Type B pancreatic cell (in vitro differentiated cells): ENCODE results near the gene COL5A2. TPM values are rescaled to one million over a fixed set of nuclear protein-coding genes. Genes with fewer than 3 reads are reported as not detected.

Experiments used
- DNase-seq: peaks from one replicate; pipeline ENCODE4 v3.0.0; 2021; ENCODE audit warnings: mixed read lengths; ENCODE audit not compliant: unreplicated experiment; ENCODE audit errors: extremely low spot score
- H3K27ac Mint-ChIP-seq: 2 replicates; pipeline ENCODE4 v1.8.0; 2021; ENCODE audit warnings: mild to moderate bottlenecking, mixed read lengths
- H3K27me3 Mint-ChIP-seq: 2 replicates; pipeline ENCODE4 v1.8.0; 2021; ENCODE audit warnings: mixed read lengths
- H3K36me3 Mint-ChIP-seq: 2 replicates; pipeline ENCODE4 v1.8.0; 2021; ENCODE audit warnings: mixed read lengths
- H3K4me1 Mint-ChIP-seq: one replicate; pipeline ENCODE4 v1.8.0; 2021; ENCODE audit warnings: mixed read lengths; ENCODE audit not compliant: unreplicated experiment
- H3K4me3 Mint-ChIP-seq: 2 replicates; pipeline ENCODE4 v1.8.0; 2021; ENCODE audit warnings: mild to moderate bottlenecking, mixed read lengths
- H3K9me3 Mint-ChIP-seq: 2 replicates; pipeline ENCODE4 v1.8.0; 2021; ENCODE audit warnings: mixed read lengths
- total RNA-seq: library from RNA; stranded (reverse); gene quantifications from 2 replicates; pipeline ENCODE4 v1.2.1, GENCODE V29; 2021; ENCODE audit warnings: low replicate concordance
- TF ChIP-seq, protein P1 (sequence below): fragments of 200-600 bp; sonication (generic); conservative IDR thresholded peaks from 2 replicates; pipeline ENCODE4 v1.5.0; 2021; ENCODE audit warnings: antibody characterized with exemption, mild to moderate bottlenecking

COL5A2 gene
- total RNA-seq, 1 donor from 2014 or later: 137 TPM

DNA sequence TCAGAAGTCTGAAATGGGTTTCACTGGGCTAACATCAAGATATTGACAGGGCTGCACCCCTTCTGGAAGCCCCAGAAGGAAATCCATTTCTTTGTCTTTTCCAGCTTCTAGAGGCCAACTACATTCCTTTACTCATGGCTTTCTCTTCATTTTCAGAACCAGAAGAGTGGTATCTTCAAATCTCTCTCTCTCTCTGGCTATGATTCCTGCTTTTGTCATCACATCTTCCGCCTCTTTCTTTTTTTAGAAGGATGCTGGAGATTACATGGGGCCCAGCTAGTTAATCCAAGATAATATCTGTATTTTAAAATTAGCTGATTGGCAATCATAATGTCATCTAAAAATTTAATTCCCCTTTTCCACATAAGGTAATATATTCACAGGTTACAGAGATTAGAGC is 23.8 kb downstream of the COL5A2 start:
- Mint-ChIP-seq H3K9me3 (no peaks in the 10 kb centered on the region), H3K27ac (no peak overlapping the region), H3K4me3 (no peak overlapping the region), H3K36me3 (peaks cover 9% of the 10 kb centered on the region), H3K27me3 (no peaks in the 10 kb centered on the region), H3K4me1 (peaks cover 21% of the 10 kb centered on the region)
- TF ChIP-seq, protein P1, sequence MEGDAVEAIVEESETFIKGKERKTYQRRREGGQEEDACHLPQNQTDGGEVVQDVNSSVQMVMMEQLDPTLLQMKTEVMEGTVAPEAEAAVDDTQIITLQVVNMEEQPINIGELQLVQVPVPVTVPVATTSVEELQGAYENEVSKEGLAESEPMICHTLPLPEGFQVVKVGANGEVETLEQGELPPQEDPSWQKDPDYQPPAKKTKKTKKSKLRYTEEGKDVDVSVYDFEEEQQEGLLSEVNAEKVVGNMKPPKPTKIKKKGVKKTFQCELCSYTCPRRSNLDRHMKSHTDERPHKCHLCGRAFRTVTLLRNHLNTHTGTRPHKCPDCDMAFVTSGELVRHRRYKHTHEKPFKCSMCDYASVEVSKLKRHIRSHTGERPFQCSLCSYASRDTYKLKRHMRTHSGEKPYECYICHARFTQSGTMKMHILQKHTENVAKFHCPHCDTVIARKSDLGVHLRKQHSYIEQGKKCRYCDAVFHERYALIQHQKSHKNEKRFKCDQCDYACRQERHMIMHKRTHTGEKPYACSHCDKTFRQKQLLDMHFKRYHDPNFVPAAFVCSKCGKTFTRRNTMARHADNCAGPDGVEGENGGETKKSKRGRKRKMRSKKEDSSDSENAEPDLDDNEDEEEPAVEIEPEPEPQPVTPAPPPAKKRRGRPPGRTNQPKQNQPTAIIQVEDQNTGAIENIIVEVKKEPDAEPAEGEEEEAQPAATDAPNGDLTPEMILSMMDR: no peak
- no peak for DNase-seq

DNA sequence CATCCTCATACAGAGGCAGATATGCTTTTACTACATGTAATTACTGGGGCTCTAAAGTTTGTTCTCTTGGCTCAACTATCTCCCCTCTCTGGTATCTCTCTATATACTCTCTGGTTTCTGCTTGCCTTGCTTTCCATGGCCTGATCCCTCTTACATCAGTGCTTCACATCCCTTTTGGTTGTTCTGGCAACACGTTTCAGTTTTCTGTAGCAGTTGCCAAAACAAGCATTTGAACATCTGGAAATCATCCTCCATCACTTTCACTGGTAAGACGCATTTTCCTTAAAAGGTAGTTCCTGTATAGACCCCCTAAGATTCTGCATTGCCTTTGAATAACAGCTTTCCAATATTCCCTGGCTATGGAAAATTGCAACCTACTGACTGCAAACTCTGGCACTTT is 25.9 kb downstream of the COL5A2 start:
- TF ChIP-seq, protein P1: no peak
- DNase-seq: no peak
- no peak overlapping the region for H3K4me3 Mint-ChIP-seq
- peaks cover 16% of the 10 kb centered on the region for H3K4me1 Mint-ChIP-seq
- H3K27me3 Mint-ChIP-seq: no peaks in the 10 kb centered on the region
- peaks cover 9% of the 10 kb centered on the region for H3K36me3 Mint-ChIP-seq
- no peak overlapping the region for H3K27ac Mint-ChIP-seq
- no peaks in the 10 kb centered on the region for H3K9me3 Mint-ChIP-seq

DNA sequence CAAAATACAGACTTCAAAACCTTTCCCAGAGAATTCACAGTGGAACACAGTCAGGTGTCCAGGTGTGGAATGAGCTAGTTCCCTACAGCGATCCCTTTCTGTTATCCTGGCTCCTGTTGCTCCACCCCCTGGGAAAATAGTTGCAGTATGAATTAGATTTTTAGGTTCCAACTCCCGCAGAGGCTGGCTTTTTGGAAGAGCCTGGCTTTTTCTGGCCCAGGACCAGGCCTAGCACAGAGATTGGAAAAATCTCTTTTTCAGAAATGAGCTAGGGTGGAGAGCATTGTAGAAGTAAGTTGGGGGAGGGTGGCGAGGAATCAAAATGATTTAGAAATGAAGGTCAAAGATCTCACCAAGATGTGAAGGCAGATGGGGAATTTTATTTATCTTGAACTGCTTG is 27.1 kb downstream of the COL5A2 start:
- H3K4me1 Mint-ChIP-seq: peaks cover 14% of the 10 kb centered on the region
- TF ChIP-seq, protein P1: no peak
- no peaks in the 10 kb centered on the region for H3K9me3 Mint-ChIP-seq
- no peak for DNase-seq
- H3K27ac Mint-ChIP-seq: no peak overlapping the region
- H3K27me3 Mint-ChIP-seq: no peaks in the 10 kb centered on the region
- H3K36me3 Mint-ChIP-seq: peaks cover 9% of the 10 kb centered on the region
- H3K4me3 Mint-ChIP-seq: no peak overlapping the region

DNA sequence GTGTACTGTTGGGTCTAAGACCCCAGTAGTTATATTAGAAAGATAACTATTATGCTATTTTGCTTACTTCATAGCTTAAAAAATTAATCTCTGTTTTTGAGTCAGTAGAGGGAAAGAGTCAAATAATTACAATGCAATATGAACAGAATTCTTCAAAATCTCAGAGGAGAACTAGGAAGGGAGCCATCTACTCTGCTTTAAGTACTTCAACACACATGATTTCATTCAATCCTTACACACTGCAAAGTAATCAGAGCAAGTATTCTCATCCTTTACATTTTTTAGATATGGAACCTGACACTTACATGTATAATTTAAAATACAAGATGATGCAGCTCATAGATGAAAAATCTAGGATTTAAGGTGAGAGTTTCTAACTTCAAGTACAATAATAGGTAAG is 27.7 kb downstream of the COL5A2 start:
- H3K4me3 Mint-ChIP-seq: no peak overlapping the region
- H3K36me3 Mint-ChIP-seq: peaks cover 9% of the 10 kb centered on the region
- TF ChIP-seq, protein P1: no peak
- H3K4me1 Mint-ChIP-seq: peaks cover 14% of the 10 kb centered on the region
- no peak for DNase-seq
- H3K27me3 Mint-ChIP-seq: no peaks in the 10 kb centered on the region
- no peak overlapping the region for H3K27ac Mint-ChIP-seq
- H3K9me3 Mint-ChIP-seq: no peaks in the 10 kb centered on the region

DNA sequence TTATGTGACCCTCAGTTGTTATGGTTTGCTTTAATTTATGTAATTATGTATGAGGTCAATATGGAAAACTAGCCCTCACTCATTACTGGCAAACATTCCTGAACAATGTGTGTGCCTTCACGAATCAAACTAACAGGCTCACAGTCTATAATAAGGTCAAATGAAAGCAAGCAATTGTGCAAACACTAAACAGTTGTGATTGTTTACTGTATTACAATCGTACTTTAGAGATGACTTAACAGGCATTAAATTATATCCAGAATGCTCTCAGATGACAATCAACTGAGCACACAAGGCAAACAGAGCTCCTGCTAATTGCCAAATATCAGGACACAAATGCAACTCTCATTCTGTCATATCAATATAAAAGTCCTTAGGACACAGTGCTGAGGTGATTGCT is 29.5 kb downstream of the COL5A2 start:
- TF ChIP-seq, protein P1: no peak
- Mint-ChIP-seq H3K27me3 (no peaks in the 10 kb centered on the region), H3K4me1 (peaks cover 14% of the 10 kb centered on the region), H3K36me3 (peaks cover 9% of the 10 kb centered on the region), H3K9me3 (no peaks in the 10 kb centered on the region), H3K4me3 (no peak overlapping the region), H3K27ac (no peak overlapping the region)
- DNase-seq: no peak

DNA sequence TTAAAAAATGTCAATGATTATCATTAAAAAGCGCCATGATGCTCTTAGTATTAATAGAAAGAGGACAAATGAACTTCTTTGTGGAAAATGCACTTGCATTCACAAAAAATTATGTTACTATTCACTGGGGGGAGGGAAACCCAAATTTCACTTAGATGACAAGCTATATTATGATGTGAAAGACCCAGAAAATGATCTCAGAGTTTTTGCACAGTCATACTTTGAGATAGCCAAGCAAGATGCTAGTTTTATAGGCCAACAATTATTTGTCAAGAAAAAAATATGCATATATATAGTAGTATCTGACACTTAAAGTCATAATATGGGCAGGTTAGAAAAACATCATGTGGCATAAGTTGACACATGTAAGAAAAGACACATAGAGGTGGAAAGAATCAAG is 31.6 kb downstream of the COL5A2 start:
- peaks cover 4% of the 10 kb centered on the region for H3K36me3 Mint-ChIP-seq
- TF ChIP-seq, protein P1: no peak
- no peak overlapping the region for H3K4me3 Mint-ChIP-seq
- no peaks in the 10 kb centered on the region for H3K27me3 Mint-ChIP-seq
- peaks cover 15% of the 10 kb centered on the region for H3K4me1 Mint-ChIP-seq
- no peak for DNase-seq
- no peak overlapping the region for H3K27ac Mint-ChIP-seq
- H3K9me3 Mint-ChIP-seq: no peaks in the 10 kb centered on the region
